Activated CD4-positive, alpha-beta T cell treated with anti-CD3 and anti-CD28 coated beads, Interleukin-2, amount 10 ng/mL, durations not matched to agents 7 days and 5 days (primary cell): ENCODE results near the gene HDAC5. TPM values are rescaled to one million over a fixed set of nuclear protein-coding genes. Genes with fewer than 3 reads are reported as not detected.
A peak's percentile ranks its signal among the peaks of the same experiment; 100 is the strongest.

Source experiments
- CTCF ChIA-PET: fragments of 350-600 bp; sonication (Branson Sonifier 250); formaldehyde crosslinking; loops from one replicate; lab custom pipeline; 2021; ENCODE audit warnings: antibody characterized with exemption; lab: Charles Lee
- POLR2A ChIA-PET: fragments of 350-600 bp; sonication (Branson Sonifier 250); formaldehyde crosslinking; loops from one replicate; lab custom pipeline; 2021; ENCODE audit warnings: antibody characterized with exemption; lab: Charles Lee
- DNase-seq: peaks from one replicate; pipeline ENCODE4 v3.0.0-alpha.2; 2020
- H3K27ac Mint-ChIP-seq: one replicate; pipeline ENCODE4 v1.8.0; 2021; ENCODE audit warnings: mild to moderate bottlenecking, moderate library complexity, mixed read lengths
- H3K27me3 Mint-ChIP-seq: one replicate; pipeline ENCODE4 v1.8.0; 2021; ENCODE audit warnings: mixed read lengths
- H3K36me3 Mint-ChIP-seq: one replicate; pipeline ENCODE4 v1.8.0; 2021; ENCODE audit warnings: low read depth, mixed read lengths
- H3K4me1 Mint-ChIP-seq: one replicate; pipeline ENCODE4 v1.8.0; 2021; ENCODE audit warnings: mixed read lengths
- H3K4me3 Mint-ChIP-seq: one replicate; pipeline ENCODE4 v1.8.0; 2021; ENCODE audit warnings: mild to moderate bottlenecking, moderate library complexity, mixed read lengths
- H3K9me3 Mint-ChIP-seq: one replicate; pipeline ENCODE4 v1.8.0; 2021; ENCODE audit warnings: mixed read lengths
- total RNA-seq, 2 experiments: library from RNA; stranded (reverse); gene quantifications; one replicate each; pipeline ENCODE4 v1.2.3, GENCODE V29; 2021

HDAC5 gene
- total RNA-seq, 2 experiments from 2014 or later, result 27.0 to 32.3 TPM

DNA sequence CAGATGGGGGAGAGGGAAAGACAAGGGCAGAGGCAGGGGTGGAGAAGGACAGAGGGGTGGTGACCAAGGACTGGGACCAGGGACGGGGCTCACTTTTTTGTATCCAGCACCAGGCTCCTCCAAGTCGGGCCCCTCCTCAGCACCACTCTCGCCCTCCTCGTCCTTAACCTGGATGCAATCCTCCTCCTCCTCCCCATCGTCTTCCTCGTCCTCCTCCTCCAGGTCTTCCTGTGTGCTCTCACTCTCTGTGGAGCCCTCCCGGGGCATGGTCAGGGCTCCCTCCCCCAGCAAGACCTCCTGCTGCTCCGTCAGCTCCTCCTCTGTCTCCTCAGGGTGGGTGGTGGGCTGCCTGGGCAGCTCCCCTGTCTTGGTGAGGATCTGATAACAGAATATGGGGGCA is 36.1 kb downstream of the HDAC5 start:
- no peak overlapping the region for H3K4me3 Mint-ChIP-seq
- CTCF ChIA-PET, result interaction anchor here (0.6 to 1.2 kb wide), 6 partner anchors 12 to 177 kb away, joined by 3 to 4 read pairs (median 3); partner anchors contain the start of gene HROB
- H3K36me3 Mint-ChIP-seq, result peaks cover 2% of the 10 kb centered on the region
- no peaks in the 10 kb centered on the region for H3K27me3 Mint-ChIP-seq
- peaks cover 6% of the 10 kb centered on the region for H3K4me1 Mint-ChIP-seq
- H3K9me3 Mint-ChIP-seq, result no peaks in the 10 kb centered on the region
- no peak for DNase-seq
- peak overlapping the region; percentile 60 for H3K27ac Mint-ChIP-seq
- POLR2A ChIA-PET, result interaction anchor here (0.6 kb wide), 1 partner anchor 123 kb away, joined by 6 read pairs; no protein-coding TSS in a partner anchor

DNA sequence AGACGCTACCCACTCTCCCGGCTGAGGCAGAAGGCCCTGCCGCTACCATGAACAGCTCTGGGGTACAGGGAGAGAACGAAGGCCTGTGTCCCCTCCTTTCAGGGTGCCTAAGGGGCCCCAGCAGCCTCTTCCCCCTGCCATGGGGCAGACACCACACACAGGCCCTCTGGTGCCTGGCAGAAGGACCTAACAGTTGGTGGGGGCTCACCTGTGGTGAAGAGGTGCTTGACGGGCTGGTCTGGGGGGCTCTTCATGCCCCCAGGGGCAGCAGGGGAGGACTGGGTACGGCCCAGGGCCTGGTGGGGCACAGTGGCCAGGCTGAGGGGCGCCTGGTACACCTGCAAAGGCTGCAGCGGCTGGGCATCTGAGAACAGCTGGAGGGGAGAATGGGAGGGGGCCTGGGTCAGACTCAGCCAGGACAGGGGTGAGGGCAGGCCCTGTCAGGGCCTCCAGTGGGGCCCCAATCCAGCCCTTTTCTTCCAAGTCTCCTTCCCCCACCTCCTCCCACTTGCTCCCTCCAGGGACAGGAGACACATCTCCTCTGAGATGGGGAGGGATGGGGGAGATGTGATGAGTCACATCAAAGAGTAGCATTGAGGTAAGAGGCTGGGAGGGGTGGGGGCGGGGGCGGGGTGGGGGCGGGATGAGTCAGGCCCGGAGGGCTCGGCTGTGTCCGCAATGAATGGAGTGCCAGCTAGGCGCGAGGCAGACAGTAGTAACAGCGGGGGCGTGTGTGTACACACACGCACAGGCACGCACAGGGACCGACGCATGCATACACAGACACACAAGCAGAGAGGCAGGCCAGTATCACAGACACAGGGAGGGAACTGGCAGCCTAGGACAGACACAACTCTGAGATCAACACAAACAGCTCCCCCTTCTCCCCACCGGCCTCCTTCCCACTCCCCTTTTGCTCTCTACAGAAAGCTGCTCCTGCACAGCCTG is 36.8 kb downstream of the HDAC5 start:
- ChIA-PET POLR2A (no interaction called here), CTCF (interaction anchor here (0.6 to 1.1 kb wide), 3 partner anchors 12 to 176 kb away, joined by 3 read pairs; no protein-coding TSS in a partner anchor)
- no peaks in the 10 kb centered on the region for H3K27me3 Mint-ChIP-seq
- peaks cover 6% of the 10 kb centered on the region for H3K4me1 Mint-ChIP-seq
- DNase-seq, result no peak
- no peak overlapping the region for H3K4me3 Mint-ChIP-seq
- H3K36me3 Mint-ChIP-seq, result peaks cover 3% of the 10 kb centered on the region
- H3K27ac Mint-ChIP-seq, result peak overlapping the region; percentile 60
- no peaks in the 10 kb centered on the region for H3K9me3 Mint-ChIP-seq

DNA sequence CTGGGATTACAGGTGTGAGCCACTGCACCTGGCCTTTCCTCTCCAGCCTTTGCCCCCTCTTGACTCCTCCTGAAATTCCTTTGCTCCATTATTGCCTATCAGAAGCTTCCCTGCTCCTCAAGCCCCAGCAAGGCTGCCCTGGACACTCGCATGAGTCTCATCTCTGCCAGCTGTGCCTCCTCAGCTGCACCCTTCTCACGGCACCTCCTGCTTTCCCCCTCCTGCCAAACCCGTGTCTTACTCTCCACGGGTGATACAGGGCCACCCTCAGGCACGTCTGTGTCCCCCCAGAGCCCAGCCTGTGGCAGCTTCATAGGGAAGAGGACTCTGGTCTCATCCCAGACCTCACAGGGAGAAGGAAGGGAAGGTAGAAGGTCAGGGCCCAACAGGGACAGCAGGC is 37.5 kb downstream of the HDAC5 start:
- ChIA-PET POLR2A (interaction anchor here (0.6 kb wide), 1 partner anchor 725 kb away, joined by 3 read pairs; no protein-coding TSS in a partner anchor), CTCF (interaction anchor here (0.7 kb wide), 1 partner anchor 878 kb away, joined by 3 read pairs; no protein-coding TSS in a partner anchor)
- H3K27ac Mint-ChIP-seq, result no peak overlapping the region
- no peaks in the 10 kb centered on the region for H3K27me3 Mint-ChIP-seq
- no peaks in the 10 kb centered on the region for H3K9me3 Mint-ChIP-seq
- peaks cover 3% of the 10 kb centered on the region for H3K36me3 Mint-ChIP-seq
- no peak overlapping the region for H3K4me3 Mint-ChIP-seq
- DNase-seq, result no peak
- H3K4me1 Mint-ChIP-seq, result peaks cover 6% of the 10 kb centered on the region

DNA sequence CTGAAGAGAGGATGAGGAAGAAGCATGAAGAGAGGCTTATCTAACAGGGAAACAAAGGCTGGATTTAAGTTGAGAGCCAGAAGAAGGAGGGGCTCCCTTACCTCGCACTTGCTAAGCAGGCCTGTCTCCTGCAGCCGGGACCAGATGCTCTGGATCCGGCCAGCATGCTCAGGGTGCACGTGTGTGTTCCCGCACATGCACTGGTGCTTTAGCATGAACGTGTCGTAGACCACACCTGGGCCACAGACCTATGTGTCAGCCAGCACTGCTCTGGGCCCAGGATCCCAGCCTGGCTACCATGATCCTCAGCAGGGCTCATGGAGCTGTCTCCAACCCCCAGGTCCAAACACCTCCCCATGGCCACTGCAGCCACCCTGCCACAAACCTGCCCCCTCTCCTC is 38.5 kb downstream of the HDAC5 start:
- Mint-ChIP-seq H3K4me3 (no peak overlapping the region), H3K27me3 (no peaks in the 10 kb centered on the region), H3K4me1 (peaks cover 6% of the 10 kb centered on the region), H3K9me3 (no peaks in the 10 kb centered on the region), H3K27ac (no peak overlapping the region), H3K36me3 (peaks cover 3% of the 10 kb centered on the region)
- ChIA-PET POLR2A (interaction anchor here (0.6 kb wide), 1 partner anchor 333 kb away, joined by 3 read pairs; no protein-coding TSS in a partner anchor), CTCF (interaction anchor here (0.6 to 0.7 kb wide), 2 partner anchors 15 to 879 kb away, joined by 3 read pairs; no protein-coding TSS in a partner anchor)
- DNase-seq, result no peak

DNA sequence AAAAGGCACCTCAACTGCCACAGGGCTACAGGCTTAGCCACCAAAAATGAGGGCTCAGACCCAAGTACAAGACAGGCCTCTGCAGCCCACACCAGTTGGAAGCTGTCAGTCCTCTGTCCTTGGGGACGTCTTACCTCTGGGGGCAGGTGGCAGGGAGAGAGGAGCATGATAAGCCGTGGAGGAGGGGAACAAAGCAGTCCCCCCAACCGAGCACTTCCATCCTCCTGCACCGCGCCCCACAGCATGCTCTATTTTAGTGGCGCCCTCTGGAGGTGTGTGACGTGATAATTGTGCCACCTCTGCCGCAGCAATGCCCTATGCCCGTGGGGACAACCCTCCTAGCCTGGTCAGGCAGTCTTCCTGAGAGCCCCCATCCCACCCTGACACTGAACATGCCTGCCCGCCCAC is 39.3 kb downstream of the HDAC5 start:
- CTCF ChIA-PET, result interaction anchor here (0.6 to 1.6 kb wide), 5 partner anchors 10 to 1060 kb away, joined by 3 to 7 read pairs (median 4); no protein-coding TSS in a partner anchor
- Mint-ChIP-seq H3K27me3 (no peaks in the 10 kb centered on the region), H3K36me3 (peaks cover 3% of the 10 kb centered on the region), H3K4me3 (no peak overlapping the region), H3K27ac (no peak overlapping the region), H3K9me3 (no peaks in the 10 kb centered on the region), H3K4me1 (peaks cover 6% of the 10 kb centered on the region)
- DNase-seq, result peak; percentile 43
- POLR2A ChIA-PET, result no interaction called here

DNA sequence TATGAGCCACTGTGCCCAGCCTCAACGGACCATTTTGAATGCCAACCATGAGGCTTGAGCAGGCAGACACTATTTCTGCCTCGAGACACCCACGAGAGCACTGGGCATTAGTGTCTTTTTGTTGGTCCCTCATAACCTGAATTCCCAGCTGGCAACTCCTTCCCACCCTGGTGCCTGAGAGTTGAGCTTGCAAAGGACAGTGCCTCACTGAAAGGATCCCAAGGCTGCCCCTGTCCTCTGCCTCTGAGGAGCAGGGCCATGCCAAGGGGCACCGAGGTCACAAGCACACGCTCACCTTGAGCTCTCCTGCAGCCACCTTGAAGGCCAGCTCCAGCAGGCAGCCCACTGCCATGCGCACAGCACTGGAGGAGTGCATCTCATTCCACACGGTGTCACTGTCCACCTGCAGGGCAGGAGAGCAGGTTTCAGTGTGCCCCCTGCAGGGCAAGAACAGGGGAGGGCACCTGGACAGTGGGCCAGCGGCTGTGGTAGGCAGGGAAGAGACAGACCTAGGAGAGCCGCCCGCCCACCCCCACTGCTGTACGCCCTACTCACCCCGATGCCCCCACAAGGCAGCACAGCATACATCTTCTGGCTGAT is 40.1 kb downstream of the HDAC5 start:
- Mint-ChIP-seq H3K27ac (no peak overlapping the region), H3K4me3 (no peak overlapping the region), H3K9me3 (no peaks in the 10 kb centered on the region), H3K27me3 (no peaks in the 10 kb centered on the region), H3K4me1 (peaks cover 6% of the 10 kb centered on the region), H3K36me3 (peaks cover 2% of the 10 kb centered on the region)
- POLR2A ChIA-PET, result no interaction called here
- DNase-seq, result no peak
- CTCF ChIA-PET, result interaction anchor here (0.5 to 1.6 kb wide), 8 partner anchors 9 to 1059 kb away, joined by 3 to 7 read pairs (median 4); no protein-coding TSS in a partner anchor

DNA sequence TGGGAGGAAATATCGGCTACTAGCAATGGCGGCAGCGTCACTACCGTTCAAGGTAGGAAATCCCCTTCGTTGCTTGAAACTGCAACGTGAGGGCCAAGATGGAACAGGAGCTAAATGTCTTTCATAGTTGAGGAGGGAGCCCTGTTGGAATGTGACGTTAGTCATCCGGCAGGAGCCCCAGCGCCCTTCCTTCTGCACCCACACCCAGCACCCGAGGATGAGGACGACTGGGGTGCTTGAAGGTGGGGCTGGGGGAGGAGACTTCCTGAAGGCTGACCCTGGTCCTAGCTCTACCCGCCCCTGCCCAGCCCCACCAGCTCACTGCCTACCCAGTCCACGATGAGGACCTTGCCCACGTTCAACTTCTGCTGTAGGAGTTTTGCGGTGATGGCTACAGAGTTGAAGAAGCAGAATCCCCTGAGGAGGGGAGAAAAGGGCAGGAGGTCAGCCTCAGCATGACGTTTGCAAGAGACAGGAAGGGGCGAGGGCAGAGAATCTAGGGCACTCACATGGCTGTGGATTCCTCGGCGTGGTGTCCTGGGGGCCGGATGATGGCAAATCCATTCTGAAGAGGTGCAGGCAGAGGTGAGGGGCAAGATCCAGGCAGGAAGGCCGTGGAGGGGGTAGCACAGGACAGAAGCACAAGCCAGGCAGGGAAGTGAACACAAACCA is 41.0 kb downstream of the HDAC5 start:
- Mint-ChIP-seq H3K27ac (no peak overlapping the region), H3K36me3 (peaks cover 2% of the 10 kb centered on the region), H3K4me3 (no peak overlapping the region), H3K27me3 (no peaks in the 10 kb centered on the region), H3K9me3 (no peaks in the 10 kb centered on the region), H3K4me1 (peaks cover 4% of the 10 kb centered on the region)
- CTCF ChIA-PET, result no interaction called here
- POLR2A ChIA-PET, result no interaction called here
- DNase-seq, result no peak

DNA sequence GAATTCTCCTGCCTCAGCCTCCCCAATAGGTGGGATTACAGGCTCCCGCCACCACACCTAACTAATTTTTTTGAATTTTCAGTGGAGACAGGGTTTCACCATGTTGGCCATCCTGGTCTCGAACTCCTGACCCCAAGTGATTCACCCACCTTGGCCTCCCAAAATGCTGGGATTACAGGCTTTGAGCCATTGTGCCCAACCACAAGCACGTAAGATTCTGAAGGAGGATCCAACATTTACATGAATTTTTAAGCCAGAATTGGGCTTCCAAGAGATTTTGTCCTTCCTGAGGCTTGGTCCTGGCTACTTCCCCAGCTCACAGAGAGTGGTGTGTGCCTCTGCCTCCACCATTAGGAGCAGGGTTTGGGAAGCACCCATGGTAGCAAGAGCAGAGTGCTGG is 41.8 kb downstream of the HDAC5 start:
- Mint-ChIP-seq H3K27me3 (no peaks in the 10 kb centered on the region), H3K27ac (no peak overlapping the region), H3K4me3 (no peak overlapping the region), H3K4me1 (no peaks in the 10 kb centered on the region), H3K9me3 (no peaks in the 10 kb centered on the region), H3K36me3 (peaks cover 2% of the 10 kb centered on the region)
- no peak for DNase-seq
- CTCF ChIA-PET, result no interaction called here
- POLR2A ChIA-PET, result no interaction called here

DNA sequence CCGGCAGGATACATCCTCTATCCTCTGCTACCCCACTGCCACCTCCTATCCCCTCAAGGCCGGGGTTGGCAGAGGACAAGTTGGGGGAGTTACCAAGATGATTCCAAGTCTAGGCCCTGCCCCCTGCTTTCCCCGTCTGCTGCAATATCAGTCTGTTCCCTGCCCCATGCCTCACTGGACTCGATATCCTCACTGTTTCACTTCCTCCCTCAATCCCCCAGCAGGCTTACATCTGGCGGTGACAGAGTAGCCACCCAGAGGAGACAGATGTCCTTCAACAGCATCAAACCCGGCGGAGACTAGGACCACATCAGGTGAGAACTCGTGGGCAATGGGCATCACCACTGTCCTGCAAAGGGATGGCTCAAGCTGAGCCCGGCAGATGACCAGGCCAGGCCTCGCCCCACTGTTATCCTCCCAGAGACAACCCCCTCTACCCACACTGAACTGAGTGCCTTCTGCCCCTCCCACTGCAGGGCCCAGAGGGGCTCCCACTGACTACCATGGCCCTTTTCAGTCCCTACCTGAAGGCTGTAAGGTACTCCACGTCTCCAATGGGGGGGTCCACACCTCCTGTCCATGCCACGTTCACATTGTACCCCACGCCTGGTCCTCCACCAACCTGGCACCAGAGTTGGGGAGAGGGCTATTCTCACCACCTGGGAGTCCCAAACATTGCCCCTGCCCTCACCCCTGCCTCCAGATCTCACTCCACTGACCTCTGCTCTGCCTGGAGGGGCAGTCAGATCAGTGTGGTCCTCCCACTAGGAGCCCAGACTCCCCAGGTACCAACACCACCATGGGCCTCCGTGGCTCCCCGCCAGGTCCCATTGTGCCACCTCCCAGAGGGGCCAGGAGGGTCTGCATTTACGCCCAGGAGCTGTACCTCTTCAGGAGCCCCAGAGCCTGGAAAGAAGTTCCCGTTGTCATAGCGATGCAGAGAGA is 43.3 kb downstream of the HDAC5 start:
- Mint-ChIP-seq H3K4me3 (no peak overlapping the region), H3K9me3 (no peaks in the 10 kb centered on the region), H3K4me1 (no peaks in the 10 kb centered on the region), H3K27ac (no peak overlapping the region), H3K27me3 (no peaks in the 10 kb centered on the region), H3K36me3 (peaks cover 4% of the 10 kb centered on the region)
- ChIA-PET CTCF (no interaction called here), POLR2A (interaction anchor here (0.7 kb wide), 1 partner anchor 71 kb away, joined by 3 read pairs; no protein-coding TSS in a partner anchor)
- no peak for DNase-seq

DNA sequence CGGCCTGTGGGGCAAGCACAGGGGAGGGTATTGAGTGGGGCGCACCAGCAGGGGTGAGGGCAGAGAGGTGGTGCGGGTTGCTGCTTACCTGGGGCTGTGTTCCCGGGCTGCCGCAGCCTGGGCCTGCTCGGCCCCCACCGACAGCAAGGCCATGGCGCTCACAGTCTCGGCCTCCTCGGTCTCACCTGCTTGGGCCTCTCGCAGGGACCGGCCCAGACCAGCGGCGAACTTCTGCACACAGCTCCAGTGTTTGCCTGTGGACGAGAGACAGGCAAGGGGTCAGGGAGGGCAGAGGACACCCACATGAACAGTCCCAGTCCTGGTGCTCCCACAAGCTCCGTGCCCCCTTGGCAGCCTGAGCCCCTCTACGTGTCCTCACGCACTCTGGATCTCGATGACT is 45.0 kb downstream of the HDAC5 start:
- POLR2A ChIA-PET, result no interaction called here
- CTCF ChIA-PET, result no interaction called here
- Mint-ChIP-seq H3K4me3 (no peak overlapping the region), H3K36me3 (peaks cover 4% of the 10 kb centered on the region), H3K27ac (no peak overlapping the region), H3K9me3 (no peaks in the 10 kb centered on the region), H3K4me1 (no peaks in the 10 kb centered on the region), H3K27me3 (no peaks in the 10 kb centered on the region)
- DNase-seq, result no peak

DNA sequence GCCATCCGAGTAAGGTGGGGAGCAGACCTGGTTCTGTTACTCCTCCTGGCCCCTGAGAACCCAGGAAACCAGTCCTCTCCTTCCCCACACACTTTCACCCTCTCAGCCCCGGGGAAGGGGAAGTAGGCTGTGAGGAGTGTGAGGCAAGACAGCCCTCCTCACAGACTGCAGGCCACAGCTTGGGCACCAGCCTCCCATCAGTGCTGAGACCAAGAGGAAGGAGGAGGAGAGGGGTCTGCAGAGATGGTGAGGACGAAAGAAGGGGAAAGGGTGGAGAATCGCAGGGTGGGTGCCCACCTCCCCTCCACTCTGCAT is 45.9 kb downstream of the HDAC5 start:
- no peak for DNase-seq
- Mint-ChIP-seq H3K9me3 (no peaks in the 10 kb centered on the region), H3K4me1 (peaks cover 4% of the 10 kb centered on the region), H3K36me3 (peaks cover 4% of the 10 kb centered on the region), H3K4me3 (no peak overlapping the region), H3K27me3 (no peaks in the 10 kb centered on the region), H3K27ac (peak overlapping the region; percentile 19)
- ChIA-PET POLR2A (no interaction called here), CTCF (no interaction called here)
